ENCODE data around the gene LMO2. TPM values are rescaled to one million over a fixed set of nuclear protein-coding genes. Genes with fewer than 3 reads are reported as not detected.

Gene LMO2
- total RNA-seq, 4 donors from 2014 or later = 2.1 to 11.1 (median 7.0) TPM

DNA sequence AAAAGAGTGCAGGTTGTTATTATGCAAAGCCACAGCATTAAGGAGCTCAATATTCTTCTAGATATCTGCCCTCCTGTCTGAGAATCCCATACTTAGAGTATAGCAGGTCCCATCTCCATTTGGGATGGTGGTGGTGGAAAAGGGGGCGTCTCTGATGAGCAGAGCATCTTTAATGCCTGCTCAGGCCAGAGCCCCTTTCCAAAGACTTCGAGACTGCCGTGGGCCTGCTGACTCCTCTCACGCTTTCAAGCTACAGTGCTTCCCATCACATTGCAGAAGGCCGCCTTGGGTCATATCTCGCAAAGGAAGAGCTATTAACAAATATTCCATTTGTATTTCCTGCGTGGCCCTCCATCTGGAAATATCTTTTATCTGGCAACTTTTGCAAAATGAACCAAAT, 10.9 kb downstream of the LMO2 start:
- DNase-seq (ENCODE audit: low spot score in 2 of 2) = no peak
- no peaks in the 10 kb centered on the region for H3K9me3 ChIP-seq
- no peaks in the 10 kb centered on the region for H3K4me1 ChIP-seq
- TF ChIP-seq POLR2AphosphoS5 (IDR thresholded peaks at IDR 0.05) = no peak
- TF ChIP-seq, protein P1, sequence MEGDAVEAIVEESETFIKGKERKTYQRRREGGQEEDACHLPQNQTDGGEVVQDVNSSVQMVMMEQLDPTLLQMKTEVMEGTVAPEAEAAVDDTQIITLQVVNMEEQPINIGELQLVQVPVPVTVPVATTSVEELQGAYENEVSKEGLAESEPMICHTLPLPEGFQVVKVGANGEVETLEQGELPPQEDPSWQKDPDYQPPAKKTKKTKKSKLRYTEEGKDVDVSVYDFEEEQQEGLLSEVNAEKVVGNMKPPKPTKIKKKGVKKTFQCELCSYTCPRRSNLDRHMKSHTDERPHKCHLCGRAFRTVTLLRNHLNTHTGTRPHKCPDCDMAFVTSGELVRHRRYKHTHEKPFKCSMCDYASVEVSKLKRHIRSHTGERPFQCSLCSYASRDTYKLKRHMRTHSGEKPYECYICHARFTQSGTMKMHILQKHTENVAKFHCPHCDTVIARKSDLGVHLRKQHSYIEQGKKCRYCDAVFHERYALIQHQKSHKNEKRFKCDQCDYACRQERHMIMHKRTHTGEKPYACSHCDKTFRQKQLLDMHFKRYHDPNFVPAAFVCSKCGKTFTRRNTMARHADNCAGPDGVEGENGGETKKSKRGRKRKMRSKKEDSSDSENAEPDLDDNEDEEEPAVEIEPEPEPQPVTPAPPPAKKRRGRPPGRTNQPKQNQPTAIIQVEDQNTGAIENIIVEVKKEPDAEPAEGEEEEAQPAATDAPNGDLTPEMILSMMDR (IDR thresholded peaks at IDR 0.05) = no peak
- TF ChIP-seq POLR2A (IDR thresholded peaks at IDR 0.05) = no peak
- no peak for TF ChIP-seq EP300 (IDR thresholded peaks at IDR 0.05)
- no peaks in the 10 kb centered on the region for H3K36me3 ChIP-seq
- no peak overlapping the region for H3K27ac ChIP-seq
- WGBS = 94% methylated on average over 7 of the region's 7 CpGs
- no peak overlapping the region for H3K4me3 ChIP-seq
- no peaks in the 10 kb centered on the region for H3K27me3 ChIP-seq

DNA sequence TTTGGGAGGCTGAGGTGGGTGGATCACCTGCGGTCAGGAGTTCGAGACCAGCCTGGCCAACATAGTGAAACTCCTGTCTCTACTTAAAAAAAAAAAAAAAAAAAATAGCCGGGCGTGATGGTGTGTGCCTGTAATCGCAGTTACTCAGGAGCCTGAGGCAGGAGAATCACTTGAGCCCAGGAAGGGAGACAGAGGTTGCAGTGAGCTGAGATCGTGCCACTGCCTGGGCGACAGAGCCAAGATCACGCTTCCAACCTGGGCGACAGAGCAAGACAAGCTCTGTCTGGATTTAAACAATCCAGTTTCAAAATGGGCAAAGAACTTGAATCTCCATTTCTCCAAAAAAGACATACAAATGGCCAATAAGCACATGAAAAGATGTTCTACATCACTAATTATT, 12.5 kb downstream of the LMO2 start:
- DNase-seq (ENCODE audit: low spot score in 2 of 2) = no peak
- no peak for TF ChIP-seq POLR2A (IDR thresholded peaks at IDR 0.05)
- TF ChIP-seq EP300 (IDR thresholded peaks at IDR 0.05) = no peak
- TF ChIP-seq, protein P1 (IDR thresholded peaks at IDR 0.05) = no peak
- no peak for TF ChIP-seq POLR2AphosphoS5 (IDR thresholded peaks at IDR 0.05)
- H3K9me3 ChIP-seq = no peaks in the 10 kb centered on the region
- no peak overlapping the region for H3K4me3 ChIP-seq
- WGBS = 76% methylated on average over 9 of the region's 9 CpGs
- no peak overlapping the region for H3K27ac ChIP-seq
- no peaks in the 10 kb centered on the region for H3K27me3 ChIP-seq
- no peaks in the 10 kb centered on the region for H3K36me3 ChIP-seq
- no peaks in the 10 kb centered on the region for H3K4me1 ChIP-seq

DNA sequence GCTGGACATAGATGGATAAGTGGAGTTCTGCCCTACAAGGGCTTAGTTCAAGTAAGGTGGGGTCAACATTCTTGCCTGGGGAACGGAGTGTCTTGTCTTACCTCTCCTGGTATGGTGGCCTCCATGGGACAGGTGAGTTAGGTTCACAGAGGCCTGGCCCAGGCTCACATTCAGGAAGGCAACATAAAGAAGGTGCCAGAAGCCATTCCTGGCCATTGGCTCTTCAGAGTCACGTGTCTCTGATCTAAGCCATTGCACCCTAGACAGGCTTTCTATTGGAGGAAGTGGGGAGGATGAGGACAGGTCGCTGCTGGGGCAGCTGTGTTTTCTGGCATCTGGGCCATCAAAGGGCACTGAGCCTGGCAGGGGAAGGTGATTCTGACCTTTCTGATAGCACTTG, 14.8 kb downstream of the LMO2 start:
- Histone ChIP-seq H3K9me3 (no peaks in the 10 kb centered on the region), H3K27ac (no peak overlapping the region), H3K27me3 (peaks cover 3% of the 10 kb centered on the region), H3K4me1 (no peaks in the 10 kb centered on the region), H3K4me3 (no peak overlapping the region), H3K36me3 (no peaks in the 10 kb centered on the region)
- WGBS = 87% methylated on average over 3 of the region's 3 CpGs
- DNase-seq (ENCODE audit: low spot score in 2 of 2) = no peak
- TF ChIP-seq EP300 (IDR thresholded peaks at IDR 0.05) (no peak), POLR2A (IDR thresholded peaks at IDR 0.05) (no peak), POLR2AphosphoS5 (IDR thresholded peaks at IDR 0.05) (no peak)
- TF ChIP-seq, protein P1 (IDR thresholded peaks at IDR 0.05) = no peak

DNA sequence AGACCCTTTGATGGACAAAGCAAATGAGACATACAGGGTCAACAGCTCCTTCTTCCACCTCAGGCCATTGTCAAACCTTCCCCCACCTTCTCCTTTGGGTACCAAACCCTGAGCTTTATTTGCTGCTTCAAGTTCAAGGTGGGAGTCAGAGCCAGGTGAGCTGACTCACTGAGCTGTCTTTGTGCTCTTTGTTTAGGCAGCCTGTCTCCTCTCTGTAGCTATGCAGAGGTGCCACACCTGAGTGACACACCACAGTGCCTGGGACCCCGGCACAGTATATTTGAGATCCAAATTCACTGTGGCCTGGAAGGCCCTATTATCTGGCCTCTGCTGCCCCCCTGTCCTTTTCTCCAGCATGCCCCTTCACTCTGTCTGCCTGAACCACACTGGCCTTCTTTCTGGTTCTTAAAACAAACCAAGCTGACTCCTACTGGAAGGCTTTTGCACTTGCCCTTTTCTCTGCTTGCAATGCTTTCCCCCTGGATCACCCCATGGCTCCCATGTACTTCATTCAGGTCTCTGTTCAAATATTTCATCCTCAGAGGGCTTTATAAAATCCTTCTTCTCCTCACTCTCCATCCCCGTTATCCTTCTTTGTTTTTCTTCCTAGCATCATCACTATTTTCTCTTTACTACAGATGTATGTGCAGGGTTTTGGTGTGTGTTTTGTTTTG, 16.1 kb downstream of the LMO2 start:
- 92% methylated on average over 2 of the region's 2 CpGs for WGBS
- no peak overlapping the region for H3K4me3 ChIP-seq
- H3K4me1 ChIP-seq = peaks cover 5% of the 10 kb centered on the region
- no peak overlapping the region for H3K27ac ChIP-seq
- no peaks in the 10 kb centered on the region for H3K9me3 ChIP-seq
- no peaks in the 10 kb centered on the region for H3K36me3 ChIP-seq
- no peak for DNase-seq (ENCODE audit: low spot score in 2 of 2)
- TF ChIP-seq POLR2A (IDR thresholded peaks at IDR 0.05) = no peak
- TF ChIP-seq POLR2AphosphoS5 (IDR thresholded peaks at IDR 0.05) = no peak
- TF ChIP-seq EP300 (IDR thresholded peaks at IDR 0.05) = no peak
- TF ChIP-seq, protein P1 (IDR thresholded peaks at IDR 0.05) = no peak
- H3K27me3 ChIP-seq = peaks cover 3% of the 10 kb centered on the region

DNA sequence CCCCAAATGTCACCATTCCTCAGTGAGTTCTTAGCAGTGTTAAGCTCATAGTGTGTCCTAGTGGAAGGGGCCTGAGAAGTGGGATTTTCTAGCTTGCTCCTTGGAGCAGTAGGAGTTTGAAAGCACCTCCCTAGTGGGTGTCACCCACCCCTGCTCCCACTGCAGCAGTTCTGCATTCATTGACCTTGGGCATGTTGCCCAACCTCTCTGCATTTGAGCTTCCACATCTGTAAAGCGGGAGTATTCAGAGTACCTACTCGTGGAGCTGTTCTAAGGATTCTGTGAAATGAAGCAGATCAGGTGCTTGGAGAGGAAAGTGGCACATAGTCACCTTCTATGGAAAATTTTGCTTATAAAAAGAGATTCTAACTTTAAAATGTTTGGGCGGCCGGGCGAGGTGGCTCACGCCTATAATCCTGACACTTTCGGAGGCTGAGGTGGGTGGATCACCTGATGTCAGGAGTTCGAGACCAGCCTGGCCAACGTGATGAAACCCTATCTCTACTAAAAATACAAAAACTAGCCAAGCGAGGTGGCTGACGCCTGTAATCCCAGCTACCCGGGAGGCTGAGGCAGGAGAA, 16.9 kb downstream of the LMO2 start:
- H3K36me3 ChIP-seq = no peaks in the 10 kb centered on the region
- H3K27me3 ChIP-seq = peaks cover 3% of the 10 kb centered on the region
- WGBS = 85% methylated on average over 12 of the region's 12 CpGs
- no peaks in the 10 kb centered on the region for H3K9me3 ChIP-seq
- H3K4me1 ChIP-seq = peaks cover 11% of the 10 kb centered on the region
- DNase-seq (ENCODE audit: low spot score in 2 of 2) = no peak
- H3K27ac ChIP-seq = no peak overlapping the region
- TF ChIP-seq EP300 (IDR thresholded peaks at IDR 0.05) (no peak), POLR2A (IDR thresholded peaks at IDR 0.05) (no peak)
- TF ChIP-seq, protein P1 (IDR thresholded peaks at IDR 0.05) = no peak
- no peak overlapping the region for H3K4me3 ChIP-seq
